GM19351 (cell line): ENCODE results near the gene MAML1.

Source experiments
- ATAC-seq: cut with Tn5 transposase; IDR thresholded peaks from one replicate; pipeline ENCODE4 v1.9.1; 2021; ENCODE audit warnings: mild to moderate bottlenecking, moderate library complexity; ENCODE audit not compliant: unreplicated experiment

MAML1 gene

GRCh38 chr5:179802207-179802883 lies 69.7 kb downstream of the MAML1 start:
- no peak for ATAC-seq

DNA sequence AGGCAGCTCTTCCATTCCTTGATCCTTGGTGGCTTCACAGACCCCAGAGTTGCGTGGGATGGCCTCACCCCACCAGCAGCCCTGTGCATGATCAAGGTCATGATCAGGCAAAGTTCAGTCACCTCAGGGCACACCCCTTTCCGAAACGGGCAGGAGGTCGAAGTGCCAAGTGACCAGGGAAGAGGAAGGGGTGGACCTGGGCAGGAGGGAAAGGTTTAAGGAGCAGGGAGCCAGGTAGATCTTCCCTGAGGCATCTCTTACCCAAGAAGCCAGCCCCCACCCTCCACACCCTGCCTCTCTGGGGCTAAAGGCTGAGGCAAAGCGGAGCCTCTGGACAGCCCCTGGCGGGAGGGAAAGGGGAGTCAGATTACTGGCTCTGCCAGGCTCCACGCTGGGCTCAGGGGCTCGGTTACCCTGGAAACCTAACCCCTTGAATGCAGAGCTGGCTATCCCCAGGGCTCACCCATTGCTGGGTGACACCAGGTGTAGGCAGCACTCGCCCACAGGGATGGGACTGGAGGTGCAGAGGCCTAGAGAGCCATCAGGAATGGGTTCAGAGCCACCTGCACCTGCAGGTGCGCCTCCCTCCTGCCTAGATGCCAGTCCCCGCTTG lies 70.4 kb downstream of the MAML1 start:
- ATAC-seq = no peak

GRCh38 chr5:179803651-179804554 lies 71.3 kb downstream of the MAML1 start:
- ATAC-seq = no peak

DNA sequence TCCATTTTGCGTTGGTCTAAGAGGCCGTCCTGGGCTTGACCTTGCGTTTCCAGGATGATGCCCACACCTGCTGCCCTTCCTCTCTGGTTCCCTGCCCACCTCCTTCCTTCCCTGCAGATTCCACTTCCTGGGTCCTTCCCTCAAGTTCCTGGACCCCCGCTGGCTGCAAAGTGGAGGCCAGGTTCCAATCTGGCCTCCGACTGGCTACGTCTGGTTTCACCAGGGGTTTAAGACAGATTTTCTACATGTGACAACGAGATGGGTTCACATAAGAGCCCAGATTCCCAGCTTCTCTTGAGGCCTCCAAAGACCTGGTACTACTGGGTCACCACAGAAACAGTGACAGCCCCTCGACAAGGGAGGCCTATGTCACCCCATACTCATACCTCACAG lies 71.9 kb downstream of the MAML1 start:
- ATAC-seq = no peak

DNA sequence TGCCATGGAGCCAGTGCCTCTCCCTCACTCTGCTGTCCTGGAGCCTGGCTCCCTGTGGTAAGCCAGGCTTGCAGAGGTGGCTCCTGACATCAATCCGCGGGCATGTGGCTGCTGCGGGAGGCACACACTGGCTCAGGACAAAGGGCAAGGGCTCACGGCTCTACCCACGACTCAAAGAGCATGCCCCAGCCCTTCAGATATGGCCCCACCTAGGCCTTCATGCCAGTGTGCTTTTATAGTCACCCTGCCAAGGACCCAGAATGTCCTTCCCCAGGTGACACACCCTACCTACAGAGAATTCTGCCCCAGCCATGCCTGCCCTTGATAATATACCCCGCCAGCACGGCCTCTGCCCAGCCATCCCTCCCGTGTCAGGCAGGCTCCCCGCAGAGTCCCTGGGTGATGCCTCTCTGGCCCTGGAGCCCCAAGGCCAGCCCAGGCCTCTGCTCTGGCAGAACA lies 72.5 kb downstream of the MAML1 start:
- ATAC-seq = no peak

DNA sequence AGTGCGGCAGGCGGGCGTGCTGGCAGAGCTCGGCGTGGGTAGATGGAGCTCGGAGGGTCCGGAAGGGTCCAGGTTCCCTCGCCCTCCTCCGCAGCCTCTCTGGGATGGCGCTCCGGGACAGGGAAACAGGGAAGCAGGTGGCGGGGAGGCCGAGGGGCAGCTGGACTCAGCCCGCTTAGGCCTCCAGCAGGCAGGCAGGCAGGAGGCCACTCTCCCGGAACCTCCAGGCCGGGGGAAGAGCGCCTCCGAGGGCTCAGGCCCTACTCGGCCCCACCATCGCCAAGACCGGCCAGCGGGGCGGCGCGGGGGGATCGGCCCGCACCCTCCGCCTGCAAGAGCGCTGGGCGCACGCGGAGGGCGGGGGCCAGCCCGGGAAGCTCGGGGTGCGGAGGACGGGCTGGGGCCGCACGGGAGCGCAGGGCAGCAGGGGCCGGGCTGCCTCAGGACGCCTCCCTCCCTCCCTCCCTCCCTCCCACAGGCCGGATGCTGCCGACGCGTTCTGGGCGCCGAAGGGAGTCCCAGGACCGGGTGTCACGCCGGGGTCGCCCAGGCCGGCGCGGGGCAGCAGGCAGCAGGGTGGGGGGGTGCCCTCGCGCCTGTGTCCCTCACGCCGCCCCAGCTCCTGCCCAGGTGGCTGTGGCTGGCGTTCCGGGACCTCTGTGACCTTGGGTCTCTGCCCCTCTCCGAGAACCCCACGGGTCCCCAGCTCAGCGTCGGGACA lies 73.1 kb downstream of the MAML1 start:
- peak; percentile 24 for ATAC-seq

GRCh38 chr5:179806250-179807048 lies 73.8 kb downstream of the MAML1 start, which contains the start of gene MGAT4B:
Gene MGAT4B, minus strand, starts transcription at chr5:179806866. Its CDS starts 283 bp downstream, at chr5:179806583.
- peak; percentile 67 for ATAC-seq

DNA sequence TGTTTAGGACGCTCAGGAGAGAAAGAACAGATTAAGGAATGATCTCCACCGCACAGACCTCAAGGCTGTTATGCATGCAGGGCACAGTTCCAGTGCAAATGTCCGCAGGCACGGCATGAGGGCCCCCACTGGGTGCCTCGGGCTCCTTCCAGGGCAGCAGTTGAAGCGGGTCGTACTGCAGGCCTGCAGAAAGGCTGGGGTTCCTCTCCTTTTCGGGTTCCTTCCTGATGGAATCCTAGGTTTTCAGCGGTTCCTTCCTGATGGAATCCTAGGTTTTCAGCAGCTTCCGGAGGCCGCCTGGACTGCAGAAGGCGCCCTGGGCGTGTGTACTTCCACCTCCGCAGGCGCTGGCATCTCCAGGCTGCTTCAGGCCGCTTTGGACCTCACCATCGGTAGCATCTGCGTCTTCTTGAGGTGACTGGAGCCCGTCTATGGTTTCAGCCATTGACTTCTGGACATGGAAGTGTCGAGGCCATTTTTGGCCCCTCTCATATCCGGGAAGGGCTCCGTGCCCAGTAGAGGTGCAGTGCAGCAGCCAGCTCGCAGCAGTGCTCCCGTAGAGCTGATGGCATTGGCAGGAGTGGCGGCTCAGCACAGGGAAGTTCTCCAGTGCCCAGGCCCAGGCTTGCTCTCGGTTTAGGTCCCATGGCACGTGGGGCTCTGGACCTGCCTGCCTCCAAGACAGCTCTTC lies 79.7 kb downstream of the MAML1 start:
- ATAC-seq = no peak

DNA sequence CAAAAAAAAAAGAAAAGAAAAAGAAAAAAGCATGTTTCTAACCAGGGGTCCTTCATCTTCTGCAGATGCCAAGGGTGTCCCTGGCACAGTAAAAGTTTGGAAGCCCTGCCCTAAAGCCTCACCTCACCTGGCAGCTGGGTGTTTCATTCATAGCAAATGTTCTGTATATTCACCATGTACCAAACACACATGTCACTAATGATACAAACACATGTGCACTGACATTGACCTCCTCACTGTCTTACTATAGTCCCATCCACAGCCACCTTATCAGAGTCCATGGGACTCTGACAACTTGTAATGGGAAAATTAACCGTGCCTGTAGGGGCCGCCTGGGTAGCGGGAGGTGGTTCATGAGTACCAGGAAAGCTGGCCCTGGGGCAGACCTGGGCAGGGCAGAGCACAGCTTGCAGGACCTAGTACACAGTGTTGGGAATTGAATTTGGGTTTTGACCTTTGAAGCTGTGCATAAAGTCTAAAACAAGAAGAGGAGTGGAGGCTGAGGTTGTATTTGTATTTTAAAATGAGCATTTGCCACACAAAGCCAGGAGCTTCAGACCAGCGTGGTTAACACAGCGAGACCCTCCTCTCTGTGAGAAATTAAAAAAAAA lies 80.5 kb downstream of the MAML1 start:
- ATAC-seq = no peak

DNA sequence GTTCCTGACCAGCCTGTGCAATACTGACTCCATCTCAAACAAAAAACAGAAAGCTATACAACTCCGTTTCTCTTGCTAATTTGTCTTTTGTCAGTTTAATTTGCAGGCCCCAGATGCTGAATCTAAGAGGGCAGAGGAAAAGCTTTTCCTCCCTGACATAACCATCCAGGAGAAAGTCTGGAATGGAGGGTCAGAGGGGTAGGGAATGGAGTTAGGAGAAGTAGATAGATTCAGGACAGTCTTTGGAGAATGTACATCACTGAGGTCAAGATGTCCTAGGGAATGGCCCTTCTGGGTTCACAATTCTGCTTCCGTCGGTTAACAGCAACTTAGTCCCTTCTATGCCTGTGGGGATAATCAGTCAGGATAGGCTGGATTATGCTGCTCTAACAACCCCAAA lies 81.5 kb downstream of the MAML1 start:
- no peak for ATAC-seq

GRCh38 chr5:179815491-179816249 lies 83.0 kb downstream of the MAML1 start:
- ATAC-seq = no peak

DNA sequence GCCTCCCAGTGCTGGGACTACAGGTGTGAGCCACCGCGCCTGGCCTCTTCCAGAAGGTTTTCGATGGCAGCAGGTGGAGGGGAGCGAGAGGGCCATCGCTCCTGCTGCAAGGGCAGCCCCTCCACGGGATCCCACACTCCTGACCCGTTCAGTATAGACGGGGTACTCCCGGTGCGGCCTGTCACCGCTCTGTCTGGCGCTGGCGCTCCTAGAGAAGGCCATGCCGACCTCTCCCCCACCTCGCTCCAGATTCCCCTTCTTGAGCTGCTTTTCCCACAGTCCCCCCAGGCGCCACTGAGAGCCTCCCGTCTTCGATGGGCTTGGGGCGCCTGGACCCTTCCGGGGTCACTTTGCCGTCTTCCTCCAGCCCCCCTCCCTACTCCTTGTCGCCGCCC lies 83.8 kb downstream of the MAML1 start:
- ATAC-seq = no peak

- ATAC-seq = no peak
These were observed 84.3 kb downstream of the MAML1 start for GRCh38 chr5:179816796-179817469.

DNA sequence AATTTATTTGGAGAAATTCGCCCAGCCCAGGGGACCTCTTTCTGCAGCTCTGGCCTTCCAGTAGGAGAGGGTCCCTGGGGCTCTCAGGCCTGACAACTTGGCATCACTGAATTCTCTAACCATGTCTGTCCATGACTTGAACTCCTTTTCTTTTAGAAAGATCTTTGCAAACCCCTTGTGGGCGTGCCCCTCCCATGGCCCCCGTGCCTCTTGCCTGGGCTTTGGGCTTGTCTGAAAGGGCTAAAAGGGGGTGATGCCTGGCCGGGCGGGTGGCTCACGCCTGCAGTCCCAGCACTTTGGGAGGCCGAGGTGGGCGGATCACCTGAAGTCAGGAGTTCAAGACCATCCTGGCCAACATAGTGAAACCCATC lies 84.8 kb downstream of the MAML1 start:
- ATAC-seq = no peak

DNA sequence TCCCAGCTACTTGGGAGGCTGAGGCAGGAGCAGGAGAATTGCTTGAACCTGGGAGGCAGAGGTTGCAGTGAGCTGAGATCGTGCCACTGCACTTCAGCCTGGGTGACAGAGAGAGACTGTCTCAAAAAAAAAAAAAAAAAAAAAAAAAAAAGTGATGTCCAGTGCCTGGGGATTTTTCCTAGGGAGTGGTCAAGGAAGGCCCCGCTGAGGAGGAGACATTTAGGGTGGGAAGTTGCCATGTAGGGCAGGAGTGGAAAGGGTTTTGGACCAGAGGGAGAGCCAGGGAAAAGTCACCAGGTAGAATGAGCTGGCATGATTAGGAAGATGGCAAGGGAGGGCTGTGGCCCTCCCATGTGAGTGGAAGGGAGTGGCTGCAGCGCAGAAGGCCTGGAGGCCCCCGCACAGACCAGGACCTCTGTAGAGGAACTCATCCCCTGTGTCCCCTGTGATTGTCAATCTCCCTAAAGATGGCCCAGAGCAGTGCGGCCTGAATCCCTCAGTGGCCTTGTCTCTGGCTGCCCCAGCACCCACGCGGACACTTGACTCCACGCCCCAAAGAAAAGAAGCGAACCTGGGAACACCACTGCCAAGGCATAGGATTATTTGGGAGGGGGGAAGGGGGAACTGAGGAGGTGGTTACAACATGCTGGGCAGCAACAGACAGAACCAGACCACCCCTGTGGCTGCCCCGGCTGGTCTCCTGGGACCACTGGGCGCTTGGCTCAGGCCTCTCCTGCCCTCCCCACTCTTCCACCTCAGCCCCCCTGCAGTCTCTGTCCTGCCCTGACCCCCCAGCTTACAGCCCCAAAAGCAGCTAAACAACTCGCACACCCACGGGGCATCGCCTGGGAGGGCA lies 85.5 kb downstream of the MAML1 start:
- ATAC-seq = no peak

DNA sequence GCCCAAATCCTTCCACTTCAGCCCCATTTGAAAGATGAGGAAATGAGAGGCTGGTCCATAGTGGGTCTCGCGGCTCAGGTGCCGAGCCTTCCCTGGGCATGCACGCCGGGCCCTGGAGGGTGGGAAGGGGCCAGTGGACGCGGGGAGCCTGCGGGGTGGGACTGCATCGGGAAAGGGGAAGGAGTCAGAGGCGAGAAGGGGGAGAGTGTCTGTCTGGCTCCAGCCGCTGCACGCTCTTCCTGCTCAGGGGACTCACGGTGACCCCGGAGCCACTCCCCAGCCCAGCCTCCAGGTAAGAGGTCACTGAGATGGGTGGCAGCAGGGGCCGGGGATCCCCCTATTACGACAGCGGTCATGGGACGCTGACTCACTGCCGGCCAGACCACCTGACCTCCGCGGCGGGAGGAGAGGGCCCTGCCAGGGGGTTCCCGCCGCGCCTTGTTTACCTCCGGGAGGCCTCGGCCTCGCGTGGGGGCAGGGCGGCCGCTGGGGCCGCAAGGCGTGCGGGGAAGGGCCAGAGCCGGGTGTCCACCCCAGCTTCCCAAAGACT lies 86.2 kb downstream of the MAML1 start:
- peak; percentile 62 for ATAC-seq
